ENCODE results near the gene TJP2. TPM values are rescaled to one million over a fixed set of nuclear protein-coding genes. Genes with fewer than 3 reads are reported as not detected.

Gene TJP2
- total RNA-seq, 1 donor from 2014 or later = 39.6 TPM

- no peak overlapping the region for H3K4me2 ChIP-seq (ENCODE audit: low read length)
- H3K4me1 ChIP-seq (ENCODE audit: insufficient read depth, low read length) = no peaks in the 10 kb centered on the region
- no peak for TF ChIP-seq CTCF (IDR thresholded peaks at IDR 0.05; ENCODE audit: insufficient read depth, low read depth, low read length)
- no peaks in the 10 kb centered on the region for H3K4me1 Mint-ChIP-seq (ENCODE audit: low read depth, unreplicated experiment)
- H2AFZ ChIP-seq (ENCODE audit: low read depth, low read length) = no peak overlapping the region
- FAIRE-seq = no peak
- no peaks in the 10 kb centered on the region for H3K36me3 ChIP-seq (ENCODE audit: insufficient read depth, low read length)
- no peak overlapping the region for H3K4me3 Mint-ChIP-seq (ENCODE audit: unreplicated experiment)
- H3K27me3 Mint-ChIP-seq (ENCODE audit: low read depth, unreplicated experiment) = no peaks in the 10 kb centered on the region
- no peak overlapping the region for H3K27ac ChIP-seq (ENCODE audit: low read depth, low read length)
- no peaks in the 10 kb centered on the region for H3K27me3 ChIP-seq (ENCODE audit: insufficient read depth, low read length)
- peak overlapping the region; percentile 2 for H3K27ac Mint-ChIP-seq (ENCODE audit: unreplicated experiment)
- no peaks in the 10 kb centered on the region for H3K9me3 ChIP-seq (ENCODE audit: insufficient read depth, low read depth, low read length)
- H3K36me3 Mint-ChIP-seq (ENCODE audit: low read depth, unreplicated experiment) = no peaks in the 10 kb centered on the region
- no peaks in the 10 kb centered on the region for H4K20me1 ChIP-seq (ENCODE audit: insufficient read depth, low read length)
- DNase-seq (ENCODE audit: low read depth) = no peak
- H3K79me2 ChIP-seq (ENCODE audit: insufficient read depth, low read length) = no peaks in the 10 kb centered on the region
- H3K9ac ChIP-seq (ENCODE audit: low read length) = no peak overlapping the region
- no peaks in the 10 kb centered on the region for H3K9me3 Mint-ChIP-seq (ENCODE audit: unreplicated experiment)
- no peak overlapping the region for H3K4me3 ChIP-seq (ENCODE audit: insufficient read depth, low read depth, low read length)
Measured at GRCh38 chr9:69297300-69297980, 123.4 kb downstream of the TJP2 start.

DNA sequence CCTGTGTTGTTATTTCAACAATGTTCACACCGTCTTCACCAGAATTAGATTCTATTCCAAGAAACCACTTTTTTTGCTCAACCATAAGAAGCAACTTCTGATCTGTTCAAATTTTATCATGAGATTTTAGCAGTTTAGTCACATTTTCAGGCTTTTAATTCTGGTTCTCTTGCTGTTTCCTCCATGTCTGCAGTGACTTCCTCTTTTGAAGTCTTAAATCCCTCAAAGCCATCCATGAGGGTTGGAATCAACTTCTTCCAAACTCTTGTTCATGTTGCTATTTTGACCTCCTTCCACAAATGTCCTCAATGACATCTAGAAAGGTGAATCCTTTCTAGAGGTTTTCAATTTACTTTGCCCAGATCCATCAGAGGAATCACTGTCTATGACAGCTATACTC is 125.2 kb downstream of the TJP2 start:
- Mint-ChIP-seq H3K27ac (ENCODE audit: unreplicated experiment) (no peak overlapping the region), H3K27me3 (ENCODE audit: low read depth, unreplicated experiment) (no peaks in the 10 kb centered on the region), H3K4me1 (ENCODE audit: low read depth, unreplicated experiment) (no peaks in the 10 kb centered on the region), H3K36me3 (ENCODE audit: low read depth, unreplicated experiment) (no peaks in the 10 kb centered on the region), H3K4me3 (ENCODE audit: unreplicated experiment) (no peak overlapping the region), H3K9me3 (ENCODE audit: unreplicated experiment) (no peaks in the 10 kb centered on the region)
- no peak for TF ChIP-seq EZH2 (IDR thresholded peaks at IDR 0.05; ENCODE audit: insufficient read depth, low read length)
- TF ChIP-seq CTCF (IDR thresholded peaks at IDR 0.05; ENCODE audit: insufficient read depth, low read depth, low read length) = no peak
- H3K79me2 ChIP-seq (ENCODE audit: insufficient read depth, low read length) = no peaks in the 10 kb centered on the region
- DNase-seq (ENCODE audit: low read depth) (no peak), FAIRE-seq (no peak)
- H4K20me1 ChIP-seq (ENCODE audit: insufficient read depth, low read length) = no peaks in the 10 kb centered on the region
- no peaks in the 10 kb centered on the region for H3K9me3 ChIP-seq (ENCODE audit: insufficient read depth, low read depth, low read length)
- H3K4me2 ChIP-seq (ENCODE audit: low read length) = no peak overlapping the region
- no peak overlapping the region for H3K27ac ChIP-seq (ENCODE audit: low read depth, low read length)
- no peaks in the 10 kb centered on the region for H3K4me1 ChIP-seq (ENCODE audit: insufficient read depth, low read length)
- no peak overlapping the region for H2AFZ ChIP-seq (ENCODE audit: low read depth, low read length)
- H3K9ac ChIP-seq (ENCODE audit: low read length) = no peak overlapping the region
- no peak overlapping the region for H3K4me3 ChIP-seq (ENCODE audit: insufficient read depth, low read depth, low read length)
- H3K27me3 ChIP-seq (ENCODE audit: insufficient read depth, low read length) = no peaks in the 10 kb centered on the region
- no peaks in the 10 kb centered on the region for H3K36me3 ChIP-seq (ENCODE audit: insufficient read depth, low read length)

GRCh38 chr9:69299826-69300225 is 125.7 kb downstream of the TJP2 start:
- Mint-ChIP-seq H3K4me1 (ENCODE audit: low read depth, unreplicated experiment) (no peaks in the 10 kb centered on the region), H3K36me3 (ENCODE audit: low read depth, unreplicated experiment) (no peaks in the 10 kb centered on the region), H3K27ac (ENCODE audit: unreplicated experiment) (no peak overlapping the region), H3K4me3 (ENCODE audit: unreplicated experiment) (no peak overlapping the region), H3K27me3 (ENCODE audit: low read depth, unreplicated experiment) (no peaks in the 10 kb centered on the region), H3K9me3 (ENCODE audit: unreplicated experiment) (no peaks in the 10 kb centered on the region)
- no peak for TF ChIP-seq CTCF (IDR thresholded peaks at IDR 0.05; ENCODE audit: insufficient read depth, low read depth, low read length)
- TF ChIP-seq EZH2 (IDR thresholded peaks at IDR 0.05; ENCODE audit: insufficient read depth, low read length) = no peak
- Histone ChIP-seq H3K9ac (ENCODE audit: low read length) (no peak overlapping the region), H3K4me2 (ENCODE audit: low read length) (no peak overlapping the region), H3K4me1 (ENCODE audit: insufficient read depth, low read length) (no peaks in the 10 kb centered on the region), H2AFZ (ENCODE audit: low read depth, low read length) (no peak overlapping the region), H3K36me3 (ENCODE audit: insufficient read depth, low read length) (no peaks in the 10 kb centered on the region), H3K27me3 (ENCODE audit: insufficient read depth, low read length) (no peaks in the 10 kb centered on the region), H3K79me2 (ENCODE audit: insufficient read depth, low read length) (no peaks in the 10 kb centered on the region), H3K9me3 (ENCODE audit: insufficient read depth, low read depth, low read length) (no peaks in the 10 kb centered on the region), H3K27ac (ENCODE audit: low read depth, low read length) (no peak overlapping the region), H3K4me3 (ENCODE audit: insufficient read depth, low read depth, low read length) (no peak overlapping the region), H4K20me1 (ENCODE audit: insufficient read depth, low read length) (no peaks in the 10 kb centered on the region)
- FAIRE-seq (no peak), DNase-seq (ENCODE audit: low read depth) (no peak)
